ENCODE measurements around the gene MAML2. TPM values are rescaled to one million over a fixed set of nuclear protein-coding genes. Genes with fewer than 3 reads are reported as not detected.

The MAML2 gene
- total and polyA plus RNA-seq, 2 of the 8 experiments (the other 6 are each of a cell fraction or from before 2014, with no cell fraction given) = 3.8 to 6.6 TPM

DNA sequence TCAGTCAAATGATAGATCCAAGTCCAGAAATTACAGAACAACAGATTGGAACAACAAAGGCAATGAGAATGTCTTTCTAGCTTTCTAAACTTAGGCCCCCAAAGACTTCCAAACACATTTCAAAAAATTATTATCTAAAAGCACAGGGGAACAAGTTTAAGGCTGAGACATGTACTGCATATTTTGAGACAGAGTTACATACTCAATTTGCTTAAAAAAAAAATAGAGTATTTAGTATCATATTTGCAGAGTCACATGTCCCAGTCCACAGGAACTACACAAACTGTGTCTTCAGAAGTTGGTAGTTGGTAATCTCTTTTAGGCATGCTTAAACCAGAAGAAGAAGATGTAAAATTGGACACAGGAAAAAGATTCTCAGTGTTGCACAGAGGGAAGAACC, 127.2 kb downstream of the MAML2 start:
- H2BK5ac ChIP-seq (ENCODE audit: low read depth, low read length) = no peak overlapping the region
- H4K8ac ChIP-seq (ENCODE audit: extremely low read depth, insufficient read depth, low read length) = no peak overlapping the region
- H3K79me1 ChIP-seq (ENCODE audit: low read depth, low read length) = no peaks in the 10 kb centered on the region
- no peak overlapping the region for H3K14ac ChIP-seq (ENCODE audit: insufficient read length)
- H2BK15ac ChIP-seq (ENCODE audit: low read length) = no peak overlapping the region
- no peaks in the 10 kb centered on the region for H3K9me3 ChIP-seq (ENCODE audit: insufficient read depth in 2 of 2, low read depth in 1 of 2, low read length in 1 of 2)
- H2BK20ac ChIP-seq (ENCODE audit: low read length) = 0 out of 2 replicates have a peak overlapping the region, but pooled peaks have one; percentile 28
- H3K18ac ChIP-seq (ENCODE audit: extremely low read depth, low read length) = no peak overlapping the region
- H3K4me1 ChIP-seq (replicated peaks in 1 of 4; ENCODE audit: control insufficient read depth in 3 of 4, insufficient read depth in 4 of 4, low read length in 3 of 4) = peaks cover 0 to 4% (median 1%) of the 10 kb centered on the region in 4 experiments; a peak in 2 of 7 replicates
- H3K9ac ChIP-seq (replicated peaks in 1 of 4; ENCODE audit: extremely low read depth in 1 of 4, low read depth in 3 of 4, low read length in 3 of 4) = no peak overlapping the region
- H3K23ac ChIP-seq (ENCODE audit: insufficient read length) = no peak overlapping the region
- H3K79me2 ChIP-seq (ENCODE audit: control insufficient read depth in 1 of 2, insufficient read depth in 2 of 2, low read length in 2 of 2) = no peaks in the 10 kb centered on the region
- no peak overlapping the region for H3K27ac ChIP-seq (ENCODE audit: low read depth, low read length)
- H2BK12ac ChIP-seq (ENCODE audit: low read depth, low read length) = no peak overlapping the region
- H3K4me2 ChIP-seq (ENCODE audit: insufficient read depth in 1 of 2, low read depth in 2 of 2, low read length in 2 of 2) = no peak overlapping the region
- no peaks in the 10 kb centered on the region for H4K20me1 ChIP-seq (replicated peaks in 1 of 2; ENCODE audit: control insufficient read depth in 1 of 2, insufficient read depth in 2 of 2, low read length in 2 of 2)
- CTCF ChIA-PET (ENCODE audit: partially characterized antibody) = no interaction called here
- POLR2A ChIA-PET (ENCODE audit: partially characterized antibody) = no interaction called here
- H2AFZ ChIP-seq (ENCODE audit: low read length) = no peak overlapping the region
- H2AK5ac ChIP-seq (ENCODE audit: low read depth, low read length) = no peak overlapping the region
- no peak overlapping the region for H4K91ac ChIP-seq (replicated peaks; ENCODE audit: insufficient read length, low read length)
- H3K36me3 ChIP-seq (ENCODE audit: control insufficient read depth in 2 of 4, insufficient read depth in 4 of 4, low read length in 3 of 4) = no peaks in the 10 kb centered on the region
- no peak overlapping the region for H2BK120ac ChIP-seq (replicated peaks; ENCODE audit: low read depth, low read length)
- no peak overlapping the region for H4K5ac ChIP-seq (ENCODE audit: insufficient read length, low read depth, low read length)
- no peak overlapping the region for H3K56ac ChIP-seq (replicated peaks; ENCODE audit: insufficient read length, low read depth, low read length)
- FAIRE-seq = no peak
- H3K27me3 ChIP-seq (replicated peaks in 1 of 4; ENCODE audit: control insufficient read depth in 3 of 4, extremely low read depth in 1 of 4, insufficient read depth in 3 of 4, low read length in 3 of 4) = no peaks in the 10 kb centered on the region
- H3K23me2 ChIP-seq (ENCODE audit: low read depth, low read length) = no peaks in the 10 kb centered on the region; the same call in 1 of the 2 replicates
- no peak for DNase-seq (ENCODE audit: low read depth in 1 of 2, low spot score in 2 of 2)
- H3K4ac ChIP-seq (replicated peaks; ENCODE audit: insufficient read length, low read depth, low read length) = no peak overlapping the region
- H3K4me3 ChIP-seq (ENCODE audit: extremely low read depth in 1 of 4, insufficient read depth in 2 of 4, low read depth in 3 of 4, low read length in 4 of 4) = no peak overlapping the region
- TF ChIP-seq SIN3A (conservative IDR thresholded peaks at IDR 0.05 in 1 of 2, IDR thresholded peaks at IDR 0.05 in 1 of 2; ENCODE audit: low read depth in 1 of 2, low read length in 2 of 2) (no peak), TAF1 (IDR thresholded peaks at IDR 0.05; ENCODE audit: low read depth, low read length) (no peak), JUN (IDR thresholded peaks at IDR 0.05; ENCODE audit: low read depth, low read length) (no peak), JUND (IDR thresholded peaks at IDR 0.05; ENCODE audit: low read length) (no peak), HDAC2 (IDR thresholded peaks at IDR 0.05; ENCODE audit: borderline replicate concordance in 1 of 2, low read depth in 2 of 2, low read length in 2 of 2) (no peak), RAD21 (IDR thresholded peaks at IDR 0.05 in 1 of 2, conservative IDR thresholded peaks at IDR 0.05 in 1 of 2; ENCODE audit: low read depth in 2 of 2, low read length in 2 of 2) (no peak), EGR1 (IDR thresholded peaks at IDR 0.05; ENCODE audit: borderline replicate concordance, low read depth, low read length) (no peak), GTF2F1 (IDR thresholded peaks at IDR 0.05; ENCODE audit: borderline replicate concordance, low read depth, low read length) (no peak)
